Mesendoderm (in vitro differentiated cells): ENCODE measurements around the gene SPOCK1.

Experiments used
- DNase-seq: peaks from one replicate; pipeline ENCODE4 v3.0.0; 2013
- H2AK5ac ChIP-seq: 2 replicates; pipeline ENCODE4 v1.6.1; 2013; ENCODE audit warnings: low read length, inconsistent platforms
- H2BK120ac ChIP-seq: 2 replicates; pipeline ENCODE4 v1.6.1; 2013; ENCODE audit warnings: low read depth, mild to moderate bottlenecking, low read length, moderate library complexity, mixed read lengths
- H2BK15ac ChIP-seq: replicated peaks from 2 replicates; pipeline ENCODE4 v1.6.1; 2013; ENCODE audit warnings: low read depth, mild to moderate bottlenecking, moderate library complexity
- H2BK5ac ChIP-seq: 2 replicates; pipeline ENCODE4 v1.6.1; 2013; ENCODE audit warnings: low read length, inconsistent platforms
- H3K18ac ChIP-seq: 2 replicates; pipeline ENCODE4 v1.6.1; 2013; ENCODE audit warnings: mild to moderate bottlenecking, low read length, mixed read lengths
- H3K23ac ChIP-seq: one replicate; pipeline ENCODE4 v1.6.1; 2013; ENCODE audit warnings: low read length
- H3K27ac ChIP-seq: 2 replicates; pipeline ENCODE4 v1.5.1; 2013; ENCODE audit warnings: low read depth, mild to moderate bottlenecking, inconsistent platforms, low read length, moderate library complexity
- H3K27me3 ChIP-seq: 2 replicates; pipeline ENCODE4 v1.6.1; 2013; ENCODE audit warnings: low read length, control low read depth, mild to moderate bottlenecking, inconsistent platforms; ENCODE audit not compliant: insufficient read depth, poor library complexity
- H3K36me3 ChIP-seq: 2 replicates; pipeline ENCODE4 v1.6.1; 2013; ENCODE audit warnings: low read length, inconsistent platforms; ENCODE audit not compliant: control insufficient read depth, insufficient read depth
- H3K4ac ChIP-seq: one replicate; pipeline ENCODE4 v1.6.1; 2013; ENCODE audit warnings: low read depth, mild to moderate bottlenecking, low read length, moderate library complexity
- H3K4me1 ChIP-seq: 2 replicates; pipeline ENCODE4 v1.6.1; 2013; ENCODE audit warnings: low read depth, low read length, inconsistent platforms; ENCODE audit not compliant: control insufficient read depth
- H3K4me2 ChIP-seq: 2 replicates; pipeline ENCODE4 v1.6.1; 2013; ENCODE audit warnings: low read length
- H3K4me3 ChIP-seq: 2 replicates; pipeline ENCODE4 v1.5.1; 2013; ENCODE audit warnings: mild to moderate bottlenecking, low read length
- H3K56ac ChIP-seq: one replicate; pipeline ENCODE4 v1.6.1; 2013; ENCODE audit warnings: low read length
- H3K79me1 ChIP-seq: 2 replicates; pipeline ENCODE4 v1.6.1; 2013; ENCODE audit warnings: low read length, inconsistent platforms
- H3K79me2 ChIP-seq: 2 replicates; pipeline ENCODE4 v1.6.1; 2013; ENCODE audit warnings: mild to moderate bottlenecking, low read length; ENCODE audit not compliant: control insufficient read depth, insufficient read depth
- H3K9ac ChIP-seq: 2 replicates; pipeline ENCODE4 v1.6.1; 2013; ENCODE audit warnings: low read length, inconsistent platforms
- H4K5ac ChIP-seq: one replicate; pipeline ENCODE4 v1.6.1; 2013; ENCODE audit warnings: low read length
- H4K8ac ChIP-seq: one replicate; pipeline ENCODE4 v1.6.1; 2013; ENCODE audit warnings: low read depth, mild to moderate bottlenecking, control low read depth, low read length, moderate library complexity
- WGBS: extraction: QIAGEN DNeasy Blood & Tissue Kit; methylation state at CpG from one replicate; pipeline ENCODE4 v1.1.7; 2013; ENCODE audit warnings: low lambda C conversion rate, missing lambda C conversion rate; ENCODE audit not compliant: insufficient coverage; ENCODE audit errors: extremely low coverage; 5-methylcytosine and 5-hydroxymethylcytosine counted together

SPOCK1 gene

GRCh38 chr5:137027758-137028157, 471.4 kb downstream of the SPOCK1 start:
- H3K79me1 ChIP-seq = no peaks in the 10 kb centered on the region
- H3K23ac ChIP-seq = no peak overlapping the region
- H3K56ac ChIP-seq = no peak overlapping the region
- H3K4me1 ChIP-seq = no peaks in the 10 kb centered on the region
- H4K5ac ChIP-seq = no peak overlapping the region
- H3K27ac ChIP-seq = no peak overlapping the region
- no peak overlapping the region for H2BK5ac ChIP-seq
- no peak overlapping the region for H3K18ac ChIP-seq
- H3K79me2 ChIP-seq = no peaks in the 10 kb centered on the region
- no peaks in the 10 kb centered on the region for H3K36me3 ChIP-seq
- H3K4me2 ChIP-seq = no peak overlapping the region
- WGBS = no CpG with 5 or more reads among the region's 1 CpG
- H3K27me3 ChIP-seq = no peaks in the 10 kb centered on the region
- no peak overlapping the region for H3K4ac ChIP-seq
- DNase-seq = no peak
- no peak overlapping the region for H2BK120ac ChIP-seq
- no peak overlapping the region for H2BK15ac ChIP-seq
- H3K9ac ChIP-seq = no peak overlapping the region
- H4K8ac ChIP-seq = no peak overlapping the region
- H2AK5ac ChIP-seq = no peak overlapping the region
- no peak overlapping the region for H3K4me3 ChIP-seq

- Histone ChIP-seq H3K23ac (no peak overlapping the region), H3K79me2 (no peaks in the 10 kb centered on the region), H2BK15ac (no peak overlapping the region), H2AK5ac (no peak overlapping the region), H3K36me3 (no peaks in the 10 kb centered on the region), H2BK120ac (no peak overlapping the region), H3K79me1 (no peaks in the 10 kb centered on the region), H3K27ac (no peak overlapping the region), H3K9ac (no peak overlapping the region), H4K8ac (no peak overlapping the region), H3K4me3 (no peak overlapping the region), H3K4me2 (no peak overlapping the region), H3K56ac (no peak overlapping the region), H3K4ac (no peak overlapping the region), H3K18ac (no peak overlapping the region), H3K27me3 (no peaks in the 10 kb centered on the region), H4K5ac (no peak overlapping the region), H2BK5ac (no peak overlapping the region), H3K4me1 (no peaks in the 10 kb centered on the region)
- DNase-seq = no peak
- no CpG with 5 or more reads among the region's 2 CpGs for WGBS
Measured at GRCh38 chr5:137026296-137026695, 472.8 kb downstream of the SPOCK1 start.

- H3K4me1 ChIP-seq = no peaks in the 10 kb centered on the region
- no peak overlapping the region for H3K18ac ChIP-seq
- H3K79me1 ChIP-seq = no peaks in the 10 kb centered on the region
Measured at GRCh38 chr5:137024044-137024443, 475.1 kb downstream of the SPOCK1 start.

GRCh38 chr5:137023371-137023770, 475.8 kb downstream of the SPOCK1 start:
- Histone ChIP-seq H2BK120ac (no peak overlapping the region), H3K9ac (no peak overlapping the region), H2BK15ac (no peak overlapping the region), H3K23ac (no peak overlapping the region), H2AK5ac (no peak overlapping the region), H2BK5ac (no peak overlapping the region), H4K5ac (no peak overlapping the region), H3K27ac (no peak overlapping the region), H3K79me2 (no peaks in the 10 kb centered on the region), H3K79me1 (no peaks in the 10 kb centered on the region), H3K4ac (no peak overlapping the region), H4K8ac (no peak overlapping the region), H3K27me3 (no peaks in the 10 kb centered on the region), H3K36me3 (no peaks in the 10 kb centered on the region), H3K4me3 (no peak overlapping the region), H3K4me1 (no peaks in the 10 kb centered on the region), H3K4me2 (no peak overlapping the region), H3K18ac (no peak overlapping the region), H3K56ac (no peak overlapping the region)
- DNase-seq = no peak
- WGBS = no CpG with 5 or more reads among the region's 5 CpGs

More at GRCh38 chr5:137024044-137024443, 475.1 kb downstream of the SPOCK1 start:
- H2BK15ac ChIP-seq = no peak overlapping the region
- no peak overlapping the region for H3K4me2 ChIP-seq
- WGBS = no CpG with 5 or more reads among the region's 4 CpGs
- H4K5ac ChIP-seq = no peak overlapping the region
- no peak for DNase-seq
- no peak overlapping the region for H2BK120ac ChIP-seq
- H3K4me3 ChIP-seq = no peak overlapping the region
- no peak overlapping the region for H4K8ac ChIP-seq
- no peak overlapping the region for H3K4ac ChIP-seq
- H3K9ac ChIP-seq = no peak overlapping the region
- no peaks in the 10 kb centered on the region for H3K27me3 ChIP-seq
- no peak overlapping the region for H3K56ac ChIP-seq
- H3K79me2 ChIP-seq = no peaks in the 10 kb centered on the region
- H3K27ac ChIP-seq = no peak overlapping the region
- no peak overlapping the region for H3K23ac ChIP-seq
- no peak overlapping the region for H2AK5ac ChIP-seq
- no peaks in the 10 kb centered on the region for H3K36me3 ChIP-seq
- H2BK5ac ChIP-seq = no peak overlapping the region

DNA sequence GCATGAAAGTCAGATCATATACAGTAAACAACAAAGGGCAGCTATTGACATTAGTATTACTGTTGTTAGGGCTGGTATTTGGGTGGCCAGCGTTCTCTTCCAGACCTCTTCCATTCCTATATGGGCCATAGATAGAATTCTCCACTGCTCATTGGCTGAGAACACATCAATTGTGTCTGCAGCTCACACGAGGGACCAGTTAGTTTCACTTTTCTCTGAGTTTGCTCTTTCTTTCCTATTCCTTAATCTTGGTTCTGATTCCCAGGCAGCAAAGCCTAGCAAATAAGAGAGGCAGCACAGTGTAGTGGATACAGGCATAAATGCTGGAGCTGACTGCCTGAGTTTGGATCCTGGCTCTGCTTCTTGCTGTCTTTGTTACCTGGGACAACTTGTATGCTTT, 476.4 kb downstream of the SPOCK1 start:
- no peaks in the 10 kb centered on the region for H3K79me2 ChIP-seq
- no peak for DNase-seq
- H3K56ac ChIP-seq = no peak overlapping the region
- H3K18ac ChIP-seq = no peak overlapping the region
- whole genome bisulfite sequencing = no CpG with 5 or more reads among the region's 2 CpGs
- H3K79me1 ChIP-seq = no peaks in the 10 kb centered on the region
- no peak overlapping the region for H2AK5ac ChIP-seq
- H4K8ac ChIP-seq = no peak overlapping the region
- H3K9ac ChIP-seq = no peak overlapping the region
- no peak overlapping the region for H4K5ac ChIP-seq
- H3K4ac ChIP-seq = no peak overlapping the region
- H2BK15ac ChIP-seq = no peak overlapping the region
- no peak overlapping the region for H3K27ac ChIP-seq
- no peak overlapping the region for H2BK5ac ChIP-seq
- no peak overlapping the region for H3K23ac ChIP-seq
- H2BK120ac ChIP-seq = no peak overlapping the region
- H3K4me2 ChIP-seq = no peak overlapping the region
- no peak overlapping the region for H3K4me3 ChIP-seq
- no peaks in the 10 kb centered on the region for H3K4me1 ChIP-seq
- H3K36me3 ChIP-seq = no peaks in the 10 kb centered on the region
- H3K27me3 ChIP-seq = no peaks in the 10 kb centered on the region

DNA sequence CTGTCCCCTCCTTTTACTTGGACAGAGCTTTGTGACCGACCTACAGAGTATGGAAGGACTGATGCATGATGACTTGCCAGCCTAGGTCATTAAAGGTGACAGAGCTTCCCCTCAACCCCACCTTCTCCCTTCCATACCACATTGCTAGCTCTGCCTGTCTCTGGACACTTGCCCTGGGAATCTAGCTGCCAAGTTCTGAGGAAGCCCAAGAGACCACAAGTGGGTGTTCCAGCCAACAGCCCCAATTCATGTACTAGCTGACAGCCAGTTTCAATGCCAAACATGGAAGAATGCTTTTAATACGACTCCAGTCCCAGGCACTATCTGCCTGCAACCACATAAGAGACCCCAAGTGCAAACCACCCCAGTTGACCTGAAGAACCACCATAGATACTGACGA, 477.1 kb downstream of the SPOCK1 start:
- no peaks in the 10 kb centered on the region for H3K27me3 ChIP-seq
- no peak overlapping the region for H3K56ac ChIP-seq
- no peak for DNase-seq
- no peak overlapping the region for H2BK15ac ChIP-seq
- H3K4me1 ChIP-seq = no peaks in the 10 kb centered on the region
- no peaks in the 10 kb centered on the region for H3K36me3 ChIP-seq
- no peak overlapping the region for H4K8ac ChIP-seq
- peak overlapping the region; percentile 12 for H3K23ac ChIP-seq
- H3K4ac ChIP-seq = no peak overlapping the region
- no peak overlapping the region for H4K5ac ChIP-seq
- H3K27ac ChIP-seq = no peak overlapping the region
- H3K4me3 ChIP-seq = no peak overlapping the region
- H3K18ac ChIP-seq = no peak overlapping the region
- no peak overlapping the region for H2BK120ac ChIP-seq
- H3K79me1 ChIP-seq = no peaks in the 10 kb centered on the region
- no CpG with 5 or more reads among the region's 3 CpGs for WGBS
- H3K9ac ChIP-seq = no peak overlapping the region
- H2AK5ac ChIP-seq = no peak overlapping the region
- H3K4me2 ChIP-seq = no peak overlapping the region
- no peak overlapping the region for H2BK5ac ChIP-seq
- no peaks in the 10 kb centered on the region for H3K79me2 ChIP-seq
